PC-3 (cell line): Measurements from ENCODE around the gene TMEM263. TPM values are rescaled to one million over a fixed set of nuclear protein-coding genes. Genes with fewer than 3 reads are reported as not detected.

Experiments
- ATAC-seq: fragments of 200-7000 bp; cut with Tn5 transposase; 2 replicates; pipeline ENCODE4 v1.9.1; 2020; ENCODE audit warnings: mild to moderate bottlenecking, moderate library complexity
- BruUV-seq: library from RNA; stranded (reverse); fragments of 400-500 nt; replicated peaks from 2 replicates; lab custom pipeline; 2021; lab: Mats Ljungman, UMichigan
- CTCF ChIA-PET: fragments of 300-600 bp; sonication (Branson Sonifier 250); formaldehyde crosslinking; loops from one replicate; lab custom pipeline; 2022; ENCODE audit warnings: antibody characterized with exemption; lab: Charles Lee
- POLR2A ChIA-PET: fragments of 300-600 bp; sonication (Branson Sonifier 250); formaldehyde crosslinking; loops from one replicate; lab custom pipeline; 2022; ENCODE audit warnings: antibody characterized with exemption; ENCODE audit not compliant: unreplicated experiment; lab: Charles Lee
- DNase-seq: peaks from one replicate; pipeline ENCODE4 v3.0.0-alpha.2; 2015
- H2AFZ ChIP-seq: fragments of 300-600 bp; sonication (generic); 2 replicates; pipeline ENCODE4 v1.6.0; 2016; ENCODE audit warnings: antibody characterized with exemption, low read length
- H3F3A ChIP-seq: fragments of 300-600 bp; sonication (generic); one replicate; pipeline ENCODE4 v1.6.0; 2017; ENCODE audit warnings: antibody characterized with exemption, low read length, control low read depth, mild to moderate bottlenecking; ENCODE audit not compliant: unreplicated experiment
- H3K27ac ChIP-seq: fragments of 300-600 bp; sonication (generic); 2 replicates; pipeline ENCODE4 v1.5.1; 2016; ENCODE audit warnings: mild to moderate bottlenecking, low read length
- H3K27me3 ChIP-seq: fragments of 300-600 bp; sonication (generic); 2 replicates; pipeline ENCODE4 v1.6.1; 2016; ENCODE audit warnings: low read length, mixed read lengths
- H3K36me3 ChIP-seq: fragments of 300-600 bp; sonication (generic); 2 replicates; pipeline ENCODE4 v1.6.1; 2016; ENCODE audit warnings: low read depth, mixed run types, low read length, mixed read lengths
- H3K4me1 ChIP-seq: fragments of 300-600 bp; sonication (generic); 2 replicates; pipeline ENCODE4 v1.5.1; 2016; ENCODE audit warnings: low read length; ENCODE audit not compliant: insufficient read depth
- H3K4me2 ChIP-seq: fragments of 300-600 bp; sonication (generic); 2 replicates; pipeline ENCODE4 v1.6.0; 2016; ENCODE audit warnings: low read length
- H3K4me3 ChIP-seq: fragments of 300-600 bp; sonication (generic); 2 replicates; pipeline ENCODE4 v1.5.1; 2016; ENCODE audit warnings: mild to moderate bottlenecking, low read length, mixed read lengths
- H3K79me2 ChIP-seq: fragments of 300-600 bp; sonication (generic); 2 replicates; pipeline ENCODE4 v1.6.1; 2017; ENCODE audit warnings: low read length, mixed read lengths
- H3K9ac ChIP-seq: fragments of 300-600 bp; sonication (generic); 2 replicates; pipeline ENCODE4 v1.6.0; 2016; ENCODE audit warnings: mild to moderate bottlenecking, low read length
- H3K9me2 ChIP-seq: fragments of 300-600 bp; sonication (generic); replicated peaks from 2 replicates; pipeline ENCODE4 v1.6.1; 2016; ENCODE audit warnings: mixed run types, low read length, mixed read lengths
- H3K9me3 ChIP-seq: fragments of 300-600 bp; sonication (generic); 2 replicates; pipeline ENCODE4 v1.6.1; 2016; ENCODE audit warnings: low read length, mixed read lengths
- H4K20me1 ChIP-seq: fragments of 300-600 bp; sonication (generic); 2 replicates; pipeline ENCODE4 v1.6.1; 2016; ENCODE audit warnings: low read length, mixed read lengths
- EZH2 ChIP-seq: fragments of 300-600 bp; sonication (generic); IDR thresholded peaks from one replicate; pipeline ENCODE4 v1.6.1; 2017; ENCODE audit warnings: antibody characterized with exemption, mild to moderate bottlenecking, low read length; ENCODE audit not compliant: unreplicated experiment
- EZH2phosphoT487 ChIP-seq: fragments of 300-600 bp; sonication (generic); IDR thresholded peaks from 2 replicates; pipeline ENCODE4 v1.6.1; 2018; ENCODE audit warnings: mild to moderate bottlenecking, antibody characterized with exemption, low read length, borderline replicate concordance
- intact Hi-C: fragments of 100-400 bp; cut with micrococcal nuclease; formaldehyde crosslinking; loops from 2 replicates; pipeline ENCODE4 v1.9.0; 2023
- total RNA-seq: library from RNA; depleted of rRNA; stranded (reverse); fragments of >200 nt; gene quantifications from 2 replicates; pipeline ENCODE4 v1.2.3, GENCODE V29; 2014
- TF ChIP-seq, protein P1 (sequence below): fragments of 300-600 bp; sonication (generic); conservative IDR thresholded peaks from 2 replicates; pipeline ENCODE4 v1.5.1; 2017; ENCODE audit warnings: antibody characterized with exemption, low read depth, mild to moderate bottlenecking, low read length

The TMEM263 gene
- total RNA-seq, 1 experiment from 2014 or later, result 42.7 TPM

DNA sequence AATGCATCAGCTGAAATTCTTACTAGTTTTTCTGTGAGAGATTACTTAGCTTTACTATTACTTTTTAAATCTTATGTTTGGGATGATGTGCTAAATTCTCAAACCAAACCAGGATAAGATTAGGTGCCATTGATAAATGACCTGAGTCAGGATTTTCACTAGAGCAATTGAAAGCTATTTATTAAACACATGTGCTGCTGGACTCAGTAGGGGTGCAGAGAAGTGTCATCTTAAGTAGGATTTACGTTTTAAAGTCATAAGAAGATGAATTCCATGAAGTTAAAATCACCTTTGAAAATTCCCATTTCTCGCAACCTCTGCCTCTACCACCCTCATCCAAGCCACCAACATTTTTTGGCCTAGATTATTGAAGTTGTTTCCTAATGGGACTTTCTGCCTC lies 8.8 kb downstream of the TMEM263 start:
- ATAC-seq (no peak), DNase-seq (no peak)
- ChIA-PET CTCF (no interaction called here), POLR2A (no interaction called here)
- intact Hi-C loops, result no loop called here
- TF ChIP-seq EZH2 (no peak), EZH2phosphoT487 (no peak)
- TF ChIP-seq, protein P1, sequence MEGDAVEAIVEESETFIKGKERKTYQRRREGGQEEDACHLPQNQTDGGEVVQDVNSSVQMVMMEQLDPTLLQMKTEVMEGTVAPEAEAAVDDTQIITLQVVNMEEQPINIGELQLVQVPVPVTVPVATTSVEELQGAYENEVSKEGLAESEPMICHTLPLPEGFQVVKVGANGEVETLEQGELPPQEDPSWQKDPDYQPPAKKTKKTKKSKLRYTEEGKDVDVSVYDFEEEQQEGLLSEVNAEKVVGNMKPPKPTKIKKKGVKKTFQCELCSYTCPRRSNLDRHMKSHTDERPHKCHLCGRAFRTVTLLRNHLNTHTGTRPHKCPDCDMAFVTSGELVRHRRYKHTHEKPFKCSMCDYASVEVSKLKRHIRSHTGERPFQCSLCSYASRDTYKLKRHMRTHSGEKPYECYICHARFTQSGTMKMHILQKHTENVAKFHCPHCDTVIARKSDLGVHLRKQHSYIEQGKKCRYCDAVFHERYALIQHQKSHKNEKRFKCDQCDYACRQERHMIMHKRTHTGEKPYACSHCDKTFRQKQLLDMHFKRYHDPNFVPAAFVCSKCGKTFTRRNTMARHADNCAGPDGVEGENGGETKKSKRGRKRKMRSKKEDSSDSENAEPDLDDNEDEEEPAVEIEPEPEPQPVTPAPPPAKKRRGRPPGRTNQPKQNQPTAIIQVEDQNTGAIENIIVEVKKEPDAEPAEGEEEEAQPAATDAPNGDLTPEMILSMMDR, result no peak
- no peaks in the 10 kb centered on the region for H3K27me3 ChIP-seq
- H3F3A ChIP-seq, result no peaks in the 10 kb centered on the region
- H3K27ac ChIP-seq, result no peak overlapping the region
- no peak overlapping the region for H3K4me3 ChIP-seq
- H3K9me2 ChIP-seq, result no peaks in the 10 kb centered on the region
- no peaks in the 10 kb centered on the region for H3K9me3 ChIP-seq
- BruUV-seq, result no TSS peak
- H3K9ac ChIP-seq, result no peak overlapping the region
- peaks cover 17% of the 10 kb centered on the region; the same call in 1 of the 2 replicates for H3K36me3 ChIP-seq
- H2AFZ ChIP-seq, result no peak overlapping the region
- no peak overlapping the region for H3K4me2 ChIP-seq
- H3K79me2 ChIP-seq, result peaks cover 17% of the 10 kb centered on the region
- H3K4me1 ChIP-seq, result no peaks in the 10 kb centered on the region
- no peaks in the 10 kb centered on the region for H4K20me1 ChIP-seq

DNA sequence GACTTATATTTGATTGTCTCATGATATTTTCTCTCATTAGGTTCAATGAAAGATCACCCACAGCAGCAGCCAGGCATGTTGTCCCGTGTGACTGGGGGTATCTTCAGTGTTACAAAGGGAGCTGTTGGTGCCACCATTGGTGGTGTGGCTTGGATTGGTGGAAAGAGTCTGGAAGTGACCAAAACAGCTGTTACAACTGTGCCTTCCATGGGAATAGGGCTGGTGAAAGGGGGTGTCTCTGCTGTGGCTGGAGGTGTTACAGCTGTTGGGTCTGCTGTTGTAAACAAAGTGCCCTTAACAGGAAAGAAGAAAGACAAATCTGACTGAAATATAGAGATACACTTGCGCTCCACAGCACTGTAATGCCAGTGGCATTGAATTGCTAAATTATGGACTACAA lies 15.4 kb downstream of the TMEM263 start:
- Histone ChIP-seq H3F3A (no peaks in the 10 kb centered on the region), H3K9ac (no peak overlapping the region), H3K4me3 (no peak overlapping the region), H3K79me2 (no peaks in the 10 kb centered on the region), H4K20me1 (no peaks in the 10 kb centered on the region), H3K4me2 (no peak overlapping the region), H2AFZ (no peak overlapping the region), H3K9me2 (no peaks in the 10 kb centered on the region), H3K36me3 (peaks cover 23% of the 10 kb centered on the region; the same call in 1 of the 2 replicates), H3K9me3 (no peaks in the 10 kb centered on the region), H3K27ac (no peak overlapping the region), H3K27me3 (no peaks in the 10 kb centered on the region), H3K4me1 (peaks cover 4% of the 10 kb centered on the region)
- DNase-seq (no peak), ATAC-seq (no peak)
- intact Hi-C loops, result no loop called here
- CTCF ChIA-PET, result no interaction called here
- TF ChIP-seq EZH2, result no peak
- no peak for TF ChIP-seq EZH2phosphoT487
- TF ChIP-seq, protein P1, result no peak
- BruUV-seq, result no TSS peak
- POLR2A ChIA-PET, result no interaction called here

DNA sequence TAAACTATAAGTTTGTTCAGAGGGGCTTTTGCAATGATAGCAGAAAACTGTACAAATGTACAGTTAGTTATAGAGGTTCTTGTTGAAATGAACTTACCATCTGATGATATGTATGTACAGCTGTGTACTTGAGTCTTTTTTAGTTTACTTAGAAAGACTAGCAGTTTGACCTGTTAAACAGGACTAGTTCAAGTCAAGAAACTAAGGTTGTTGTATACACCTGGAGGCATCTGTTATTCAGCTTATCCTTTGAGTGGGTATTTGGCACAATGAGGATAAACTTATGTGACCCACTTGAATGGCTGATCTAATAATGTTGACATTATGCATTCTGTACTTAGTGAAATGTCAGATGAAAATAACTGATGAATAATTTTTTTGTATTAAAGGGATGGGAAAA lies 17.8 kb downstream of the TMEM263 start:
- no peaks in the 10 kb centered on the region for H3F3A ChIP-seq
- H2AFZ ChIP-seq, result no peak overlapping the region
- H3K27ac ChIP-seq, result no peak overlapping the region
- ChIA-PET POLR2A (no interaction called here), CTCF (no interaction called here)
- no peaks in the 10 kb centered on the region for H3K9me2 ChIP-seq
- H3K36me3 ChIP-seq, result peaks cover 18% of the 10 kb centered on the region; the same call in 1 of the 2 replicates
- no peak for TF ChIP-seq EZH2
- TF ChIP-seq, protein P1, result no peak
- no peak for TF ChIP-seq EZH2phosphoT487
- no peak overlapping the region for H3K9ac ChIP-seq
- peaks cover 12% of the 10 kb centered on the region for H3K4me1 ChIP-seq
- H3K79me2 ChIP-seq, result no peaks in the 10 kb centered on the region
- no peak overlapping the region for H3K4me2 ChIP-seq
- no TSS peak for BruUV-seq
- H3K27me3 ChIP-seq, result no peaks in the 10 kb centered on the region
- H3K9me3 ChIP-seq, result no peaks in the 10 kb centered on the region
- no peak for DNase-seq
- no peak for ATAC-seq
- H4K20me1 ChIP-seq, result no peaks in the 10 kb centered on the region
- intact Hi-C loops, result no loop called here
- H3K4me3 ChIP-seq, result no peak overlapping the region
